Amniotic epithelial cell (primary cell): ENCODE data around the gene DCUN1D1.
A peak's percentile ranks its signal among the peaks of the same experiment; 100 is the strongest.

ENCODE experiments used
- DNase-seq: peaks from one replicate; pipeline ENCODE4 v3.0.0-alpha.2; 2010; ENCODE audit warnings: low read depth

DCUN1D1 gene

GRCh38 chr3:182936239-182936917 is 44.0 kb downstream of the DCUN1D1 start:
- DNase-seq, result no peak

DNA sequence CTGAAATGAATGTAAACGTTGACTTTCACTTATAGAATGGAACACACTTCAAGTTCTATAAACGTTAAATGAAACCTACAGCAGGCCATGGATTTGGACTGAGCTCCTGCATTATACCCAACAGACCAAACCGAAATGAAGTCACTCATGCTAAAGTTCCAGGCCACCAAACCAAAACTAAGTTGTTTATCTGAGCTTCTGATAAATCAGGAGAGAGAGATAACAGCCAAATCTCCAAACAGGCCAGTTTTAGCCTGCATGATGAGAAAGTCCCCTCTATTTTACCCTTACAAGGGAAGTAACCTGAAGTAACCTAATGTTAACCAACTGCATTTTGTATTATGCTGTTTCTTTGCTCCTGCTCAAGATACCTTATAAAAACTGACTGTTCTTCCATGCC is 44.5 kb downstream of the DCUN1D1 start:
- no peak for DNase-seq

GRCh38 chr3:182925944-182926337 is 54.4 kb downstream of the DCUN1D1 start:
- DNase-seq, result no peak

DNA sequence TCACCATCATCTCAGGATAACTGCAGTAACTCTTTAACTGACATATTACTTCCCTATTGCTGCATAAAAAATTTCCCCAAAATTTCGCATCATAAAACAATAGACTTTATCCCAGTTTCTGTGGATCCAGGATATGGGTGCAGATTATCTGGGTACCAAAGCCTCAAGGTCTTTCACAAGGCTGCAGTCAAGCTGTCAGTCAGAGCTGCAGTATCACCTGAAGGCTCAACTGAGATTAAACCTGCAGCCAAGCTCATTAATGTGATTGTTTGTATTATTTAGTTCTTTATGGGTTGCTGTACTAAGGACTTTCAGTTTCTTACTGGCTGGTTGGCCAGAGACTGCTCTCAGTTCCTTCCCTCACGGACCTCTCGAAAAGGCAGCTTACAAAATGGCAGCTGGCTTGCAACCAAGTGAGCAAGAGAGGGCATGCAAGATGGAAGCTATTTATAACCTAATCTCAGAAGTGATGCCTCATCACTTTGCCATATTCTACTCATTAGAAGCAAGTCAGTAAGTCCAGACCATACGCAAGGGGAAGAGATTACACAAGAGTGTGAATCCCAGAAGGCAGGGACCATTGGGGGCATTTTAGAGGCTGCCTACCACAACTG is 54.9 kb downstream of the DCUN1D1 start:
- peak; percentile 75 for DNase-seq

DNA sequence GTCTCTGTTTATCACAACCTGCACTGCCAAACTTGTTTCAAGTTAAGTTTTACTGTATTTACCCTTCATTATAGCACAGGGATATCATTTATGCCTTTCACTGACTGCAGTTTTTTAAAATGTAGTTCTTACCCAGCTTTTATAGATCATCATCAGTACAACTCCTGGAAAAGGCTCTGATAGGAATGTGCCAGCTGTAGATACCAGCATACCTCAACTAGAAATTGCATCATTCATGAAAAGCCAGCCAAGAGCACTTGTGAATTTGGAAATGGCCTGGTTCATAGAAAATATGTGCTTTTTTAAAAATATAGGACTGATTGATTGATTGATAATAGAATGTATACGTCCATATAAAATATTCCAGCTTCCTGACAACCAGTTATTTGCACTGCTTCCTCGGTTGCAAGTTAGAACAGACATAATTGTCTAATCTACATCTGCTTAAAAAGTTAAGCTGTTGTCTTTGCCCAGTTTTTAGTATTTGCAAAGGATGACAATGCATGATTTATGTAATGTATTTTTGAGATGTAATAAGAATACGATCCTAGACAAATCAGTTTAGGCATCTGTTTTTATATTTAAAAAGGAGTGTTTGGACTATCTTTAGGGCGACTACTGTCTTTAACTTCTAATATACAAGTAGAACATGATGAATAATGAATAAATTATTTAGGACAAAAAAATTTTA is 58.5 kb downstream of the DCUN1D1 start:
- peak; percentile 40 for DNase-seq

DNA sequence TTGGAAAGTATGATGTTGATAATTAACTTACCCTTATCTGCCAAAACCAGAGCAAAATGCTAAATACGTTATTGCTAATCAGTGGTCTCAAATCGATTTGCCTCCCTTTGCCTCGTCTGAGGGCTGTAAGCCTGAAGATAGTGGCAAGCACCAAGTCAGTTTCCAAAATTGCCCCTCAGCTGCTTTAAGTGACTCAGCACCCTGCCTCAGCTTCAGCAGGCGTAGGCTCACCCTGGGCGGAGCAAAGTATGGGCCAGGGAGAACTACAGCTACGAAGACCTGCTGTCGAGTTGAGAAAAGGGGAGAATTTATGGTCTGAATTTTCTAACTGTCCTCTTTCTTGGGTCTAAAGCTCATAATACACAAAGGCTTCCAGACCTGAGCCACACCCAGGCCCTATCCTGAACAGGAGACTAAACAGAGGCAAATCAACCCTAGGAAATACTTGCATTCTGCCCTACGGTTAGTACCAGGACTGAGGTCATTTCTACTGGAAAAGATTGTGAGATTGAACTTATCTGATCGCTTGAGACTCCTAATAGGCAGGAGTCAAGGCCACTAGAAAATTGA is 59.7 kb downstream of the DCUN1D1 start:
- DNase-seq, result no peak

GRCh38 chr3:182919866-182920357 is 60.4 kb downstream of the DCUN1D1 start:
- no peak for DNase-seq

DNA sequence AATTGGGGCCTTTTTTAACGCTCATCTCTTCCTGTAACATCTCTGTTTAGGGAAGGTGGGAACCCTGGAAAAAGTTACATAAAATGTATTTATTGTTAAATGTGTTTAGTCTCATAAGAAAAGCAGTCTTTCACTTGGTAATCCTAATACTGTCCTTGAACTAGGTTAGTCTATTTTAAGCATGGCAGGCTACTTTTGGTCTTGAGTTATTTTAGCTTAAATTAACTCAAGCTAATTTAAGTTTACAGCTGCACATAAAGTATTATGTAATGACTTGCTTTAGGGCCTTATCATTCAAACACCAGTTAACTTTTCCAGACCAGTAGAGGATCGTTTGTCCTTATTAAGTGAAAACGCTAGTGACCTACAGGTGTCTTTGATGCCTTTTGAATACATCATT is 63.2 kb downstream of the DCUN1D1 start:
- no peak for DNase-seq

DNA sequence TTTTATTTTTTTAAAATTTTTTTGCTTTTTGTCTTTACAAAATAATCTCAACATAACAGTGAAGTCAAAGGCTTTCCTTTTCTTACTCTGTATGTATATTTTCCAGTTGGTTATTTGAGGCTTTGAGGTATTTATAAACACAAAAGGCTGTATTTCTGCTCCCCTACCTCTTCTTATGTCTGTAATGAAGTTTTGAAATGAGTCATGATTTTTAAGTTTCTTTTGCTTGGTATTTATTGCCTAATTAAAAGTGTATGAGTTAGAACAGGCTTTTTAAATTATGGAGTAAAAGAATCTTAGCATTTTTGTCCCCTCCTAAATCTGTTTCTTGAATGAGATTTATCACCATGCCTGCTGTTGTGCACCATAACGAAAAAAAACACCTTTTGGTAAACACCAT is 66.0 kb downstream of the DCUN1D1 start:
- no peak for DNase-seq

- no peak for DNase-seq
These were observed 66.4 kb downstream of the DCUN1D1 start for GRCh38 chr3:182913889-182914288.

DNA sequence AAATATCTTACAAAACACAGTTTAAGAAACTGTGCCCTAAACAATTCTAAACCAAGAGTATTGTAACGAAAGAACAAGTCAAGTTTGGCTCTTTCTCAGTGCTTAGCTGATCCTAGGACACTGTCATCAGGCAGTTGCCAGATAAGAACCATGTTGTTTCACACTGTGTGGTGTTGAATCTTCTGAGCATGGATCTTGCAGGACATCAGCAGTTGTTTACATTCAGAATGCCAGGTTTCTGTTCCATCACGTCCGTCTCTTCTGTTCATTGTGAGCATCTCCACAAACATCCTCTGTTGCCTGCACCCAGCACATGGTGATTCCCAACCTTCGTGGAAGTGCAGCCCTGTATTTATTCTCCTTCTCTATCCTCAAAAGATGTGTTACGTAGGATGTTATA is 67.9 kb downstream of the DCUN1D1 start:
- no peak for DNase-seq

DNA sequence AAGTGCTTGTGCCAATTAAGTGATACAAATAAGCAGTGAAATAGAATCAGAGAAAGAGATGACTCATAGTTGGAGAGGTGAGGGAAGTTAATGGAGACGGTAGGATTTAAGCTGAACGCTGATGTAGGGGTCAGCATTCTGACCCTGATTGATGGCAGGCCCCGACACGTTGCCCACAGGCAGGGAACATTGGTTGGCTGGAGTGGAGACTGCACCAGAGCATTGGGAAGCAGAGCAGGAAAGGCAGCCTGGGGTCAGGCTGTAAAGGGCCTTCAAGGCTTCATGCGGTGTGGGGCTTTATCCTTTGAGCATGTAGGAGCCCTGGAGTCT is 68.6 kb downstream of the DCUN1D1 start:
- DNase-seq, result peak; percentile 19

DNA sequence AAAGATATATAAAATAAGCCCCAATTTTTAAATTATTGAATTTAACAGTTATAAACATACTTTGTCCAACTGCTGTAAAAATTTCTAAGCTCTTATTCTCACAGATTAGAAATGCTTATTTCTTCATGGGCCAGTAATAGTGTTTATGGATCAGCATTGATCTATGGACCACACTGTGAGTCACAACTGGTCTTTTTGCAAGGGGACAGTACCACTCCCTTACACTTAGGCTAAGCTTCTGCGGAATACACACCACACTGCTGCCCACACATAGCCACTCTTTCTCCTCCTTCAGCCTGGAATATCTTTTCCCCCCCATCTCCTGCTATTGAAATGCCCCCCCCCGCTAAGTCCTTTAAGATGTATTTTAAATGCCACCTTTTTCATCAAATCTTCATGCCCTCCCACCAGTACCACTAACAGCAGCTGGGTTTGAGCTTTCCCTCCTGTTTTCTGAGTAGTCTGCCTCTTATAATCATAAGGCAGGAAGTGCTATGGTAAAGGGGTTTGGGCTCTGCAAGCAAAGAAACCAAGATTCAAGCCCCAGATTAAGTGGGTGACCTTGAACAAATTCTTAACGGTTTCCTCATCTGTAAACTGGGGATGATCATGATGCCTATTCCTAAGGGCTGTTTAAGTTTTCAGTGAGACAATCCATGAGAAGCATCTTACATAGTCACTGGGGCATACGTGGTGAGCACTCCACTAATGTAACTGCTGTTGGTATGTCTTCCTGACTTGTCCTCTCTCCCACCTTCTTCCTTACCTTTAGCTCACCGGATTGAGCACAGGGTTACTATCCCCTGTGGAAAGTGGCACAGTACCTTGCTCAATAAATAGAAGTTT is 69.2 kb downstream of the DCUN1D1 start:
- no peak for DNase-seq

DNA sequence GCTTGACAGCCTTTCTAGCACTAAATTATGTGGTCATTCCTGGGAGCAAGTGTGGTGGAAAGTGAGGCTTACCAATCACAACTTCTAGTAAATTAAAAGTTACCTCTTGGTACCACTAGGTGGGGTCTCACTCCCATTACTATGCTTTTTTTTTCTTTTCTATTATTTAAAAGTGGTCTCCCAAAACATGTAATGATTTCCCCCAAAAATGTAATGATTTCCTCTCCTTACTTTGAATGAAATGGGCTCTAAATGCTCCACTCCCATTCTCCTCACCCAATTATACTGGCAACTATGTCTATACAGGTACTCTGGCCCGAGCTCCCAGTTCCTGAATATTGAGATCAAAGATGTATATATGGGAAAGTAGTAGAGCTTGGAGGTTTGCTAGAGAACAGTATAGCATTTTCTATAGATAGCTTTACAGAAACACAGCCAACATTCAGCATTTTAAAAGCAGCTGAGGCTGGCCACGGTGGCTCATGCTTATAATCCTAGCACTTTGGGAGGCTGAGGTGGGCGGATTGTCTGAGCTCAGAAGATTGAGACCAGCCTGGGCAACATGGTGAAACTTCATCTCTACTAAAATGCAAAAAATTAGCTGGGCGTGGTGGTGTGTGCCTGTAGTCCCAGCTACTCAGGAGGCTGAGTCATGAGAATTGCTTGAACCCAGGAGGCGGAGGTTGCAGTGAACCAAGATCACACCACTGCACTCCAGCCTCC is 70.9 kb downstream of the DCUN1D1 start:
- peak; percentile 40 for DNase-seq

GRCh38 chr3:182908471-182908870 is 71.9 kb downstream of the DCUN1D1 start:
- peak; percentile 66 for DNase-seq

GRCh38 chr3:182906036-182906435 is 74.3 kb downstream of the DCUN1D1 start:
- no peak for DNase-seq

DNA sequence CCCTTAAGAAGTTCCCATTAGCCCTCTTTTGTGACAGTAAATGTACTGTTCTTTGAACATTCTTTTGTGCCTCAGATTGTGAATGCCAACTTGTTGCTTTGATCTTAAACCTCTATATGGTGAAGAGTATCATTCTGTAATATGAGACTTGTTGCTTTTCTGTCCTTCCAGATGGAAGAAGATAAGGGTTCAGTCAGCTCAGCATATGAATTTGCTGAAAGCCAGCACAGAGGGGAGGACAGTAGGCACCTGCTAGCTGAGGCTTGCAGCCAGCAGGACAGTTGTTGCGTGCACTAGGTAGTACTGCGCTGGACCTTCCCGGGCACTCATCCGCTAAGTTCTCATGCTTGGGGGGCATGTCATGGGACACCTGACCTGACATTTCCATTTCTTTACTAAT is 74.7 kb downstream of the DCUN1D1 start:
- no peak for DNase-seq

DNA sequence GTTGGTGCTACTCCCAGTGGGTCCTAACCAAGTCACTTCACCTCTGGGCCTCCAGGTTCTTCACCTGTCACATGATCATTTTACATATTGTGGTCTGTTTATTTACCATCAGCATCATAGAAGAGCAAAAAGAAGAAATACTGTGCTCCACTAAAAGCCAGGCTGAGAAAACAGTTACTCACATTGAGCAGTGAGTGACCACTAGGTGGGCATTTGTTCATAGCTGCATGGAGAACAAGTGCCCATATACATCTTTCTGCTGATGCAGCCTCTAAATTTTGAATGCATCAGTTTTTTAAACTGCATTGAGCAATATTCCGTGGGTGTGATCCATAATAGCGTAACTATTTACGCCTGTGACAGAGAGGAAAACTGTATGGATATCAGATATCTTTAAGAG is 76.2 kb downstream of the DCUN1D1 start:
- DNase-seq, result no peak

DNA sequence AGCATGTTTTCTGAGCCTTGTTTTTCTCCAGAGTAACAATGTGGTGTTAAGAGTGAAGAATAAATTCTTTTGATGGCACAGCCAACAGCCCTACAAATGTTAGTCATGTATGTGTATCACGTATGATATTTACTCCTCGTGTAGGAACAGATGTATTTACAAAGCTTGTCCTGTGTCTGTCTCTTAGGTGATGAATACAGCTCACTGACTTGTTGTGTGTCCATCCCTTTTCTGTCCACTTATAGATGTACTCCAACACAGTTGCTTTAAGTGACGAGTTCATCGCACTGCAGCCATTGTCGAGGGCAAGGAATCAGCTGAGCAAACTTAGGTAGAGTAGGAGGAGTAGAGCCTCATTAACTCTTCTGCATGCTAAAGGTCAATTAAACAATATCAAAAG is 78.1 kb downstream of the DCUN1D1 start:
- no peak for DNase-seq

GRCh38 chr3:182896553-182896952 is 83.8 kb downstream of the DCUN1D1 start:
- DNase-seq, result no peak

- no peak for DNase-seq
These were observed 84.7 kb downstream of the DCUN1D1 start for GRCh38 chr3:182895513-182896112.
